Effector memory CD4-positive, alpha-beta T cell (primary cell): ENCODE data around the gene KRTAP5-1.

Experiments
- DNase-seq, 3 donors: peaks; one replicate each; pipeline ENCODE4 v3.0.0-alpha.2; 2020
- H3K27ac ChIP-seq: 2 replicates; pipeline ENCODE4 v1.7.0; 2013; ENCODE audit warnings: mild to moderate bottlenecking, low read length, moderate library complexity; ENCODE audit not compliant: insufficient read depth, poor library complexity, severe bottlenecking
- H3K27me3 ChIP-seq: replicated peaks from 2 replicates; pipeline ENCODE4 v1.7.0; 2013; ENCODE audit warnings: mild to moderate bottlenecking, low read length; ENCODE audit not compliant: insufficient read depth, control insufficient read depth, poor library complexity, severe bottlenecking
- H3K36me3 ChIP-seq: 2 replicates; pipeline ENCODE4 v1.7.0; 2013; ENCODE audit warnings: mild to moderate bottlenecking, low read length, moderate library complexity; ENCODE audit not compliant: control insufficient read depth, insufficient read depth
- H3K4me1 ChIP-seq: 2 replicates; pipeline ENCODE4 v1.7.0; 2013; ENCODE audit warnings: low read length, mild to moderate bottlenecking; ENCODE audit not compliant: control insufficient read depth, insufficient read depth, poor library complexity, severe bottlenecking
- H3K4me3 ChIP-seq: 2 replicates; pipeline ENCODE4 v1.7.0; 2013; ENCODE audit warnings: low read length, low read depth, mild to moderate bottlenecking; ENCODE audit not compliant: insufficient read depth, poor library complexity, severe bottlenecking
- H3K9me3 ChIP-seq: 2 replicates; pipeline ENCODE4 v1.7.0; 2013; ENCODE audit warnings: mild to moderate bottlenecking, low read length, moderate library complexity; ENCODE audit not compliant: control insufficient read depth

KRTAP5-1 gene

GRCh38 chr11:1554981-1555712 lies 29.9 kb downstream of the KRTAP5-1 start:
- Histone ChIP-seq H3K36me3 (peaks cover 3% of the 10 kb centered on the region), H3K27me3 (no peaks in the 10 kb centered on the region), H3K27ac (no peak overlapping the region), H3K9me3 (no peaks in the 10 kb centered on the region), H3K4me3 (no peak overlapping the region), H3K4me1 (no peaks in the 10 kb centered on the region)
- DNase-seq, result no peak

GRCh38 chr11:1553808-1554594 lies 31.1 kb downstream of the KRTAP5-1 start:
- H3K36me3 ChIP-seq, result peaks cover 3% of the 10 kb centered on the region
- no peaks in the 10 kb centered on the region for H3K4me1 ChIP-seq
- no peak overlapping the region for H3K4me3 ChIP-seq
- H3K9me3 ChIP-seq, result no peaks in the 10 kb centered on the region
- no peak overlapping the region for H3K27ac ChIP-seq
- no peak for DNase-seq
- no peaks in the 10 kb centered on the region for H3K27me3 ChIP-seq

- no peaks in the 10 kb centered on the region for H3K9me3 ChIP-seq
- no peak overlapping the region for H3K27ac ChIP-seq
- H3K27me3 ChIP-seq, result peaks cover 32% of the 10 kb centered on the region
- H3K36me3 ChIP-seq, result no peaks in the 10 kb centered on the region
- H3K4me3 ChIP-seq, result no peak overlapping the region
- no peak for DNase-seq
- H3K4me1 ChIP-seq, result peaks cover 21% of the 10 kb centered on the region
Measured at GRCh38 chr11:1549338-1550330, 35.4 kb downstream of the KRTAP5-1 start.

- H3K27ac ChIP-seq, result no peak overlapping the region
- peaks cover 21% of the 10 kb centered on the region for H3K4me1 ChIP-seq
- H3K9me3 ChIP-seq, result no peaks in the 10 kb centered on the region
- H3K4me3 ChIP-seq, result no peak overlapping the region
- H3K36me3 ChIP-seq, result no peaks in the 10 kb centered on the region
- H3K27me3 ChIP-seq, result peaks cover 32% of the 10 kb centered on the region
- DNase-seq, result no peak
Measured at GRCh38 chr11:1548221-1549070, 36.6 kb downstream of the KRTAP5-1 start.

GRCh38 chr11:1547467-1548098 lies 37.5 kb downstream of the KRTAP5-1 start:
- H3K9me3 ChIP-seq, result no peaks in the 10 kb centered on the region
- H3K36me3 ChIP-seq, result no peaks in the 10 kb centered on the region
- peaks cover 21% of the 10 kb centered on the region for H3K4me1 ChIP-seq
- H3K4me3 ChIP-seq, result peak overlapping the region; percentile 40
- H3K27ac ChIP-seq, result no peak overlapping the region
- H3K27me3 ChIP-seq, result peaks cover 32% of the 10 kb centered on the region
- no peak for DNase-seq

GRCh38 chr11:1546536-1547466 lies 38.3 kb downstream of the KRTAP5-1 start:
- peaks cover 32% of the 10 kb centered on the region for H3K27me3 ChIP-seq
- no peak for DNase-seq

GRCh38 chr11:1546077-1546535 lies 39.0 kb downstream of the KRTAP5-1 start:
- Histone ChIP-seq H3K9me3 (no peaks in the 10 kb centered on the region), H3K4me1 (peaks cover 21% of the 10 kb centered on the region), H3K4me3 (no peak overlapping the region), H3K27ac (no peak overlapping the region), H3K27me3 (peaks cover 32% of the 10 kb centered on the region), H3K36me3 (no peaks in the 10 kb centered on the region)
- DNase-seq, result no peak

More at GRCh38 chr11:1546536-1547466, 38.3 kb downstream of the KRTAP5-1 start:
- Histone ChIP-seq H3K36me3 (no peaks in the 10 kb centered on the region), H3K4me1 (peaks cover 21% of the 10 kb centered on the region), H3K27ac (no peak overlapping the region), H3K4me3 (peak overlapping the region; percentile 40), H3K9me3 (no peaks in the 10 kb centered on the region)

- no peak for DNase-seq
Measured at GRCh38 chr11:1545432-1545831, 39.7 kb downstream of the KRTAP5-1 start.

More at GRCh38 chr11:1545432-1545831, 39.7 kb downstream of the KRTAP5-1 start:
- no peak overlapping the region for H3K27ac ChIP-seq
- H3K4me1 ChIP-seq, result peaks cover 21% of the 10 kb centered on the region
- H3K9me3 ChIP-seq, result no peaks in the 10 kb centered on the region
- no peaks in the 10 kb centered on the region for H3K36me3 ChIP-seq
- no peak overlapping the region for H3K4me3 ChIP-seq
- H3K27me3 ChIP-seq, result peaks cover 32% of the 10 kb centered on the region
